GM11168 (cell line): Measurements from ENCODE around the gene TSPAN19.
"Not testable (repeated sequence)": the region's sequence is repeated elsewhere in the genome, so short reads cannot be mapped to it uniquely, and the experiment has no call there.

Experiments used
- in situ Hi-C: fragments of 300-500 bp; cut with MboI; formaldehyde crosslinking; loops from one replicate; pipeline ENCODE4 v1.12.0; 2022; ENCODE audit warnings: low sequenced_read_pairs; ENCODE audit not compliant: unreplicated experiment

Gene TSPAN19

GRCh38 chr12:85036234-85036707 is at the start of gene TSPAN19, which contains the start of gene LRRIQ1:
TSS of gene TSPAN19 (minus strand) at chr12:85036277. CDS start at chr12:85029946, 6,331 bp downstream.
TSS of gene LRRIQ1 (plus strand) at chr12:85036351. CDS start at chr12:85038177, 1,826 bp downstream.
- in situ Hi-C loops = no loop called here

GRCh38 chr12:85085066-85085465 is 49.0 kb upstream of the TSPAN19 start:
- in situ Hi-C loops = no loop called here

DNA sequence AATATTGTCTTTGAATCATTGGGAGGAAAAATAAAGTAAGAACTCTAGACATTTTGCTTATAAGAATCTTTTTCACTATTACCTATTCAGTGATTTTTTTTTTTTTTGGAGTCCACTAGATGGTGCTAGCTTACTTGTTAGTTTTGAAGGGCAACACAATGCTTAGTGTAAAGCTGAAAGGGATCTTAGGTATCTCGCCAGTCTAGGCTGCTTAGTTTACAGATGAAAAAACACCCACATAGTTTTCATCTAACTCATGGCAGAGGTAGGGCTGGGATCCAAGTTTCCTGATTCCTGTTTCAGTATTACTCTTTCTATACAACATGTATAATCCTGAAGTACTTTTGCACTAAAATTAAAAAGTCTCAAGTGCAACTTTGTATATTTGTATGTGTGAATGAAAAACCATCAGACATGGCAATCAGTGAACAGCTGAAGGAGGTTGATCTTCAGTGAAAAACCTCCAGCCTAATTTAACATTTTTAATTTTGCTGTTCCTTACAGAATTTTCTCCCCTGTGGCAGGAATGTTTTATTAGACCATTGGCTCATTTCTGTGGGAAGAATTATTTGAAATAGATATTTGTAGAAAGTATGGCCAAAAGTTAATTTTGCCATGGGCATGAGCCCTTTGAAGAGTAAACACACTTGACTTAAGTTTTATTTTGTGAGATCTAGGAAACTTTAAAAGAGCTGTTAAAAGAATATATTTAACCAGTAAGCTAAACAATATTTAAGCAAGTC is 40.8 kb upstream of the TSPAN19 start:
- in situ Hi-C loops = no loop called here

DNA sequence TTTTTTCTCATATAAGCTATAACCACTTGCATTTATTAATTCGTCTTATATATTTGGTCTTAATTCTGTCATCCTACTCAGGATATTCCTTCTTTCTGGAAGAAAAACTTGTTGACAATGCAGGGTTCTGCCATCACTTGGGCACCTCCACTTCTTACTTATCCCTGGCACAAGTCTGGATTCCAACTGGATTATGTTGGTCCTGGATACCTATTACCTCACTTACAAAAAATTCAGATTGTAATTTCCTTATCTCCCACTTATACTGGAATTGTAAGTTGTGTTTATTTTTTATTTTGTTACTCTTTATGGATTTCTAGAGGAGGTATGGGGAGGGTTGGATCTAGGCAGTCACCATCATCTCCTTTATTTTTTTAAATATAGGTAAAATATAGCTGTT is 36.7 kb upstream of the TSPAN19 start:
- in situ Hi-C loops = no loop called here

DNA sequence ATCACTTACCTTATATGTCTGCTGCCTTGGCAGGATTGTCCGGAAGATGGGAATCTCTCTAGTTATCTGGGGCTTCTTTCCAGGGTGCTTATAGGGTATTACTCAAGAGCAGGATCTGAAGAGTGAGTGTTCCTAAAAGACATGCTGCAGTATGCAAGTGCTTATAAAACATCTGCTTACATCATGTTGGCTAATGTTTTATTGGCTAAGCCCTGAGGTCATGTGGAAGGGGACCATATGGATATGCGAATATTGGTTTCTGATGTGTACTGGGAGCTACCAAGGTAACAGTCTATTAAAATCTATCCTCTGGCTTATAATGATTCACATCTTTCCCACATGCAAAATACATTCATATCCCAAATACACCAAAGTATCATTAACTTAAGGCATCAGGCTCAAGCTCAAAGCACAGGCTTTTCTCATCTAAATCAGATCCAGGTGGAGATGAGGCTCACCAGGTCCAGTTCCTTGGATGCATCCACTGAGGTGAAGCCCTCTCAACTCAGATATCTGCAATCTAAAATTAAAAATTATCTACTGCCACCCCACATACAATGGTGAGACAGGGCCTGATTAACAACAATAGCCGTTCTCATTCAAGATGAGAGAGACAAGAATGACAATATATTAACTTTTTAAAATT is 29.9 kb upstream of the TSPAN19 start:
- in situ Hi-C loops = no loop called here

DNA sequence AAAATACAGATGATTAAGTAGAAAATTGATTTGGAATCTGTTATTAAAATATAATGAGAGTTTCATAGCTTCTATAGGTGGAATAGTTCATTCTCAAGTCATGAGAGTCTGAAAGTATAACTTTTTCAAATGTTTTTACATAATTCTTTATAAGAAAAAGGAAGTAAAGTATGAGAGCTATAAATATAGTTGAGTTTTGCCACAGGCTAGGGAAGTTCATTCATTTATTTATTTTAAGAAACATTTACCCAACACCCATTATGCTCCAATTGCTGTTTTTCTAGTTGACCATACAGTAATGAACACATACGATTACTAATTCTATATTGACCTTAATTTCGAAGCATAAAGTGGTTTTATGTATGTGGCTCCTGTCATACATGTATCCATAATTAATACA is 24.8 kb upstream of the TSPAN19 start:
- in situ Hi-C loops = no loop called here

DNA sequence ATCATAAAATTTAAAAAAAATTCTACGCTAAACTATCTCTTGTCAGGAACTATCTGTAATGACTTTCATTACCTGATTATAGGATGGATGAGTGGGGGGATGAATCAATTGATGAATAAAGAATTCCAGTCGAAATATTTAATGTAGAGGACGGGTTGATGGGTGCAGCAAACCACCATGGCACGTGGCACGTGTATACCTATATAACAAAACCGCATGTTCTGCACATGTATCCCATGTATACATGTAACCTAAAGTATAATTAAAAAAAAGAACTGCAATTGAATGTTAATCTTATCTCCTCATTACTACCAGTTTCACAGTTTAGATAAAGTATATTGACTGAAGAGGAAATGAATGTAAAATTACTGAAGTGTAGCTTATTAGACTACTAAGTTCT is 23.5 kb upstream of the TSPAN19 start:
- in situ Hi-C loops = no loop called here

DNA sequence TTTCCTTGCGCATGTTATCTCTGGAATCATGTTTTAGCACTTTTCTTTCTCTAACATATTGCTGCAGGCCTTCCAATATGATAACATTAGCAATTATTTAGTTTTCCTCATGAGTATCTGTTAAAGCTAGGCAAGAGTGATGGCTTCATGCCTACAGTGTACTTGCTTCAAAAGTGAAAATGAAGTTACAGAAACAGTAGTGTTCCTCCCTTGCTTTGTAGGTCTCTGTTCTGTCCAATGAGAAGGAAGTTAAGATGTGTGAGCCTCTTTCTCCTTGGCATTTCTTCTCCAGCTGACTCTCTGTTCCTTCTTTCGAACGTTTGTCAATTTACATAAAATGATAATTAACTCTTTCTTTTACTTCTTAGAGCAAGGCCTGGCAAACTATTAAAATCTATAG is 22.3 kb upstream of the TSPAN19 start:
- in situ Hi-C loops = no loop called here

GRCh38 chr12:85057370-85057963 is 21.4 kb upstream of the TSPAN19 start:
- in situ Hi-C loops = no loop called here

DNA sequence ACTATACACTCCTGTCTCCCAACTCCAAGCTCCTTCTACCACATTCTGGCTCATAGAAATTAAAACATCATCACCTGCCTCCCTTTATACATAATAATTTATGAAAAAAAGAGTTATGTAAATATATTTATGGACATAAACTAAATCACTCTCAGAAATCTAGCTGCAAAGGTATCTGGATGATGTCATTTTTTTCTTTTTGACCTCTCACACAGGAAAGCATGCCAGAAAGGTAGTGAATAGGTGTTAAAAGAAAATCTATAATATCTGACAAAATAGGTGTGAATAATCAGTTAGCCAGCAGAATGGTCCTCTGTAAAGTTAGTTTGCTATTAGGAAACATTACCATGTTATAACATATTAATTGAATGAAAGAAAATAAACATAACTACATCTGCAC is 7.8 kb upstream of the TSPAN19 start:
- in situ Hi-C loops = no loop called here

DNA sequence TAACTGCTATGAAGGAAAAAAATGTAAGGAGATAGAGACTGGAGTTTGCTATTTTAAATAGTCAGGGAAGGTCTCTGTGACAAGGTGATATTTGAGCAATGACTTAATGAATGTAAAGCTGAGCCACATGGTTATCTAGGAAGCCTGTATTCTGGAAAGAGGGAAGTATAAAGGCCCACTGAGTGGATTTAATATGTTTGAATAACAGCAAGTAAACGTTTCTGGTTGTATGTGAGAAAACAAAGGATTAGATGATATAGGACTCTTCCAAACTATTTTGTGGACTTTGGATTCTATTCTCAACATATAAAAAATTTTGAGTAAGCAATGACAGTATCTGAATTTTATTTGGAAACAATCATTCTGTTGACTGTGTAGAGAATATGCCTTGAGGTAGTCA is 5.3 kb upstream of the TSPAN19 start:
- in situ Hi-C loops = no loop called here

DNA sequence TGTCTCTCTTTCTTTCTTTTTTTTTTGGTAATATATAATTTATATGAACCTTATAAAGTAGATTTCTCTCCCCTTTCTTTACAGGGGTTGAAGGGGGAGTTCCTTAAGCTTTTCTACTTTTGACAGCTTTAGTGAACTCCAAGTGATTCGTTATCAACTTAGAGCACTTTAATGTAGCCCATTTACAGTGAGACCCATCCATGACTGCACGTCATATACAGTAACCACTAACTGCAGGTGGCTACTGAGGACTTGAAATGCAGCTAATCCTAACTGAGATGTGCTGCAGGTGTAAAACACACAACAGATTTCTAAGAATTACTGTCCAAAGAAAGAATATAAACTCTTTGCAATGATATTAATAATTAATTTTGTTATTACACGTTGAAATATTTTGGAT is 656 bp upstream of the TSPAN19 start:
- in situ Hi-C loops = no loop called here

DNA sequence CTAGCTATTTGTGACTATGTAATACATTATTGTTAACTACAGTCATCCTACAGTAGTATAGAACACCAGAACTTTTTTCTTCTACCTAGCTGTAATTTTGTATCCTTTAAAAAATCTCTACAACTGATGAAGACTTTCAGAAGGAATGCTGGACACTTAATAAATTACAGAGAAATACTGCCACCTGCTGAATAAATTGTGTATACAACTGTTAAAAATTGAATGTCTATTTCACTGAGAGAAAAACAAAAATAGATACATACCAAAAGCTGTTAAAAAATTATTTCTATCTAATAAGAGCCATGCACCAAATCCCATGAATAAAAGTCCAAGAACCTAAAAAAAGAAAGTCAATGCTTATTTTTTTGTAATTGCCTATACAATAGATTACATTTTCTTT is 6.6 kb downstream of the TSPAN19 start:
- in situ Hi-C loops = loop anchor here (10.0 kb wide), 1 partner anchor 155 kb away; no protein-coding TSS in a partner anchor

DNA sequence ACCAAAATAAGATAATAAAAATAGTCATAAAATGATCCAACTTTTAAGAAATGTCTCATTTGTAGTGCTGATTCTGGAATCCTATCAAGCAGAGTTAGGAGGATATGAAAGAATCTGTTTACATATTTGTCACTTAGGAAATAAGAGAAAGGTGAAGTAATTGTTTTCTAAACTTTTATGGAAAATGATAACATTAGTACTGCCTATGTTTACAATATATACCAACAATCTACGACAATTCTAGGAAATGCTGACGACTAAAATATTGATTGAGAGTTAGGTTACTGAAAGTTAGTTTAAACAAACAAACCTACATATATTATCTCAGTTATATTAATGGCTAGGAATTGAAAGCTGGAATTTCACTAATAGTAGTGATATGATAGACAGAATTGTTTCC is 18.0 kb downstream of the TSPAN19 start:
- in situ Hi-C loops = no loop called here

DNA sequence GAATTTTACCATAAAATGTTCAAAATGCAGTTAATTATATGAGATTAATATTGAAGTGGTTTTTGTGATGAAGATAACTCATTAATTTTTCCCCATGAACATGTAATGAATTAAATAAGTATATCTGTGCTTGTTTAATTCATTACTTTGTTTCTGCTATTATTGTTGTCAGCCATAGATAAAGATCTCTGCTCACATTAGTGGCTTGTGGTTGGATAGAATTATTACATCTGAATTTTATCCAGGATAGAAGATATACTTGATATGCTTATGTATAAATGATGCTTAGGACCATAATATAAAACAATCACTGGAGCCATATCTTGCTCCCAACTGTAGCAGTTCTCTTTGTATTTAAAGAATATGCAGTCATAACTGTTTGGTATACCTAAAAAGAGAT is 18.5 kb downstream of the TSPAN19 start:
- in situ Hi-C loops = no loop called here

- in situ Hi-C loops = no loop called here
These were observed 18.9 kb downstream of the TSPAN19 start for GRCh38 chr12:85017133-85017532.

DNA sequence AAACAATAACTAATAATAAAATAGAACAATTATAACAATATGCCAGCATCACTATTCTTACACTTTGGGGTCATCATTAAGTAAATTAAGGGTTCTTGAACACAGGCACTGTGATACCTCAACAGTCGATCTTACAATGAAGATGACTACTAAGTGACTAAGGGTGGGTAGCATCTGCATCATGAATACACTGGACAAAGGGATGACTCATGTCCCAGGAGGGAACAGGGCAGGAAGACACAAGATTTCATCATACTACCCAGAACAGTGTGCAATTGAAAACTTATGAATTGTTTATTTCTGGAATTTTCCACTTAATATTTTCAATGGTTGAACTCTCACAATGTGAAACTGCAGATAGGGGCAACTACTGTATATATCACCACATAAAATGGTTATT is 19.7 kb downstream of the TSPAN19 start:
- in situ Hi-C loops = no loop called here

DNA sequence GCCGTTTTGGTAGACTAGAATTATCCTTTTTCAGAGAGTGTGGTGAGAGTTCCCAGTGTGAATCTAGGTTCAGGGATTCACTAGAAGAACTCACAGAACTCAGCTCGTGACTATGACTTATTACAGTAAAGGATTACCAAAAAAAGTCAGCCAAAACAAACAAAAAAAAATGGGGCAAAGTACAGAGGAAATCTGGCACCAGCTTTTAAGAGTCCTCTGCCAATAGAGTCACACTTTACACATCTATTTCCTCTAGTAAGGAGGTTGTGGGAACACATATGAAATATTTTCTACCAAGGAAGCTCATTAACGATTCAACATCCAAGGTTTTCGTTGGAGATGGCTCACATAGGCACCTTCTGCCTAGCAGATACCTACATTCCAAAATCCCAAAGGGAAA is 28.2 kb downstream of the TSPAN19 start:
- in situ Hi-C loops = no loop called here

DNA sequence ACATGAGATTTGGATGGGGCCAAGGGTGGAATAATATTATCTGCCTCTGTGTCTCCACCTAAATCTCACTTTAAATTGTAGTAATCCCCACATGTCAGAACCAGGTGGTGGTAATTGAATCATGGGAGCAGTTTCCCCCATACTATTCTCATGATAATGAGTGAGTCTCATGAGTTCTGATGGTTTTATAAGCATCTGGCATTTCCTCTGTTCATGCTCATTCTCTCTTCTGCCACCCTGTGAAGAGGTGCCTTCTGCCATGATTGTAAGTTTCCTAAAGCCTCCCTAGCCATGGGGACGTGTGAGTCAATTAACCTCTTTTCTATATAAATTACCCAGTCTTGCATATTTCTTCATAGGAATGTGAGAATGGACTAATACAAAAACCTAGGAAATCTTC is 29.9 kb downstream of the TSPAN19 start:
- in situ Hi-C loops = no loop called here

DNA sequence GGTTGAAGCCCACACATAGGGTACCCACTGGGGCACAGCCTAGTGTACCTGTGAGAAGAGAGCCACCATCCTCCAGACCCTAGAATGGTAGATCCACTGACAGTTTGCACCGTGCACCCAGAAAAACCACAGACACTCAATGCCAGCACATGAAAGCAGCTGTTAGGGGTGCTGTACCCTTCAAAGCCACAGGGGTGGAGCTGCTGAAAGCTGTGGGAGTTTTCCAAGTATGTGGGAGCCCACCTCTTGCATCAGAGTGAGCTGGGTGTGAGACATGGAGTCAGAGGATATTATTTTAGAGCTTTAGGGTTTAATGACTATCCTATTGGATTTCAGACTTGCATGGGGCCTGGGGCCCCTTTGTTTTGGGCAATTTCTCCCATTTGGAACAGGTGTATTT is 30.5 kb downstream of the TSPAN19 start:
- in situ Hi-C loops = no loop called here

- in situ Hi-C loops = not testable (repeated sequence)
These were observed 31.0 kb downstream of the TSPAN19 start for GRCh38 chr12:85005047-85005446.
